HG03442 (cell line): ENCODE measurements around the gene RAMACL.
A peak's percentile ranks its signal among the peaks of the same experiment; 100 is the strongest.
"Not testable (repeated sequence)": the region's sequence is repeated elsewhere in the genome, so short reads cannot be mapped to it uniquely, and the experiment has no call there.

Experiments
- ATAC-seq: cut with Tn5 transposase; IDR thresholded peaks from one replicate; pipeline ENCODE4 v1.9.1; 2021; ENCODE audit warnings: mild to moderate bottlenecking, moderate library complexity; ENCODE audit not compliant: unreplicated experiment

Gene RAMACL

GRCh38 chr6:166596776-166597507 is 10.5 kb upstream of the RAMACL start:
- ATAC-seq: no peak

DNA sequence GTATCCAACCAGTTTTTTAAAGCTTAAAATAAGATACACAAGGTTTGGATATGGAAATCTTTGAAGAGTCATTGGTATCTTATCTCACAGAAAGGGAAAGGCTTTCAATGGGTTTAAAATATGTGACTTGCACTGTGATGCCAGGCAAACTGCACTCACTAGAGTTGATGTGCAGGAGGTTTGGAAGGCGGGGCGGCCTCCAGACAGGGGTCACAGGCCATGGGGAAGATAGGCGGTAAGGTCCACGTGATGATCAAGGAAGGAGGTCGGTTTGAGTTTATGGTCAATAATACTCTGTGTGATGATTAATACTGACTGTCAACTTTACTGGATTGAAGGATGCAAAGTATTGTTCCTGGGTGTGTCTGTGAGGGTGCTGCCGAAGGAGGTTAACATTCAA is 9.5 kb upstream of the RAMACL start:
- no peak for ATAC-seq

GRCh38 chr6:166595061-166595780 is 8.7 kb upstream of the RAMACL start:
- no peak for ATAC-seq

- no peak for ATAC-seq
Measured at GRCh38 chr6:166592821-166593220, 6.3 kb upstream of the RAMACL start.

GRCh38 chr6:166591961-166592520 is 5.6 kb upstream of the RAMACL start:
- ATAC-seq: no peak

DNA sequence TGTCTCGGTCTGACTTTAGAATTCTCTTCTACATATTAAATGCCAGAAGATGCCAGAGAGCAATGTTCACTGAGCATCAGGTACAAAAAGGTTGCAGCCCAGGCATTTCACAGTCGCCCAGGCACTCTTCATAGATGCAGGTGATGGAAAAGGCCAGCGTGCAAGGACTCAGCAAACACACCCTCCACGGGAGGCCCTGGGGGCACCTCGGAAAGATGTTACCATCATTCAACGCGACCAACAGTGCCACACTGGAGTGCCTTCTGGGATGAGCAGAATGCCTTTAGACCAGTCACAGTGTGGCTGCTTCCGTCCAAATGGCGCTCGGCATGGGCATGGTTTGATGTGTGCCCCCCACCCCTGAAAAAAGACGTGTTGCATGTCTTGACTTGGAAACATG is 4.5 kb upstream of the RAMACL start:
- ATAC-seq: no peak

- no peak for ATAC-seq
Measured at GRCh38 chr6:166589786-166590574, 3.5 kb upstream of the RAMACL start.

- peak; percentile 20 for ATAC-seq
Measured at GRCh38 chr6:166589337-166589731, 2.9 kb upstream of the RAMACL start.

DNA sequence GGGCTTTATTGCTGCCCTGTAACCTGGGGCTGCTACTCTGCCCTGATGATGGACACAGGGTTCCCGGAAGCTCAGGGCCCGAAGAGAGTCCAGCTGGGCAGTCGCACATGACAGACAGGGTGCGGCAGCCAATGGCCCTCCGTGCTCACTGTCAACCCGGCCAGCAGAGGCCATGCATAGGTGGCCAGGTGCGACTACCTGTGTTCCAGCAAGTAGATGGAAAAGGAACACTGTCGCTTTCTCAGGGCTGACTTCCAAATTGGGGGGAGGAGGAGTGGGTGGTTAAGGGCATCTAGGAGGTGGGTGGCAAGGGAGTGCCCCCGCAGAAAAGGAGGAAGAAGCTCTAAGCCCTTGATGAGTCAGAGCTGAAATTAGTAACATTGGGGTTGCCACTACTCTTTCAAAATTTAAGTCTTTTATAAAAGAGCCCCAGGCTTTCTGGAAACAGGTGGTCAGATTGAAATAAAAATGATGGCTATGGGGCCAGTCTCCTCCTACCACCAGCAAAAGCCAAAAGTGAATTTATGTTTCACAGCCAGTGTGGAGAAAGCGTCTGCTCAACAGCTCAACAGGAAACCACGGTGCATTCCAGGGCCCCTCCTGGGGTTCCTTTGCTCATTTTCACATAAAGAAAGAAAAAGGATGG is 2.3 kb upstream of the RAMACL start:
- ATAC-seq: peak; percentile 26

- peak; percentile 65 for ATAC-seq
Measured at GRCh38 chr6:166587631-166588413, 1.3 kb upstream of the RAMACL start.

DNA sequence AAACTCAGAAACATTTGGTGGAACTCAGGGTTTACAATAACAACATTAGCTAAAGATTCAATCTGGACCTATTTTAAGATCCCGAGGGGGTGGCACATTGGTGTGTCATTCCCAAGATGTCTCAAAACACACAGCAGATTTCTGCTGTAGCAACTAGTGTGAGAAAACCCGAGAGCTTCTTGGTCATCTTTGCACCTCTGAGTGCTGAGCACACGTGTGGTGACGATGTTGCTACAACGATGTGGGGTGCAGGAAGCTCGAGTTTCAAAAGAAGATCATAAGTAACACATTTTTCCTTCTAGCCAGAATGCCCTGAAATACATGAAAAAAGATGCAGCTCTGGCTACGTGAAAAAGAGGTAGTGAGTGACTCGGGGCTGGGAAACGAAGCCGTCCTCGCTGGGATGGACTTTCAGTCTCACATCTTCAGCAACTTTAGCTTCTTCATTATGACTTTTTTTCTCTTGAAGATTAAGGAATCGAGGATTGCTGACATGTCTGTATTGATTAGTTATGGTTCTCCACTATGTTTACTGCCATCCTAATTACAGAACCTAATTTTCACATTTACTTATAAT is 1.5 kb downstream of the RAMACL start:
- ATAC-seq: no peak

- no peak for ATAC-seq
Measured at GRCh38 chr6:166584155-166584554, 2.3 kb downstream of the RAMACL start.

DNA sequence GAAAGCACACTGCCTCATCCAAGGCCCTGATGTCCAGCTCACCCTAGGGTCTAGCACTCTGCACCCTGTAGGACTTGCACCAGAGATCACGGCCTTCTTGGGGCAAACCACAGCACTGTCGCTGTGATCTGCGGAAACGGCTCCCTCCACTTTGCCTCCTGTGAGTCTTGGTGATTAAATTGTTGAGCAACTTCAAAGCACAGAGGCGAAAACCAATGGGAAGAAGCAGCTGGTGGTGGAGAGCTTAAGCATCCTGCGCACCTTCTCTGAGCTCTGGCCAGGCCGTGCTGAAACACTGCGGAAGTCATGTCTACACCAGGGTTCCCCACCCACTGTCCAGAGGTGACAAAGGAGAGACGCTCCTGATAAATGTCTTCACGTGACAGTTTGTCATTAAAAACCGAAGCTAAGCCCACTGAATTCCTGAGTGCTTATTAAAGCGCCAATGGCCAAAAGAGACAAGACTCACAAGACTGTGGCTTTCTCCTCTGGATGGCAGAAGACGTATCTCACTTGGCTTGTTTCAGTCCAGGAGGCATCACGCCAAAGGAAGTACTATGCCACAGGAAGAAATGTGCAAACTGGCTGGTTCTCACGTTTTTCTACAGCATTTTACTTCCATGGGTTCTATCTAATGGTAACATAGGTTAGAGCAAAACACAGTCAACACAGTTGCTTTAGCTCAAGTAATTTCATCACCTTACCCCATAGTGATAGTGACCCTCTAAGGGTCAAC is 3.1 kb downstream of the RAMACL start:
- no peak for ATAC-seq

DNA sequence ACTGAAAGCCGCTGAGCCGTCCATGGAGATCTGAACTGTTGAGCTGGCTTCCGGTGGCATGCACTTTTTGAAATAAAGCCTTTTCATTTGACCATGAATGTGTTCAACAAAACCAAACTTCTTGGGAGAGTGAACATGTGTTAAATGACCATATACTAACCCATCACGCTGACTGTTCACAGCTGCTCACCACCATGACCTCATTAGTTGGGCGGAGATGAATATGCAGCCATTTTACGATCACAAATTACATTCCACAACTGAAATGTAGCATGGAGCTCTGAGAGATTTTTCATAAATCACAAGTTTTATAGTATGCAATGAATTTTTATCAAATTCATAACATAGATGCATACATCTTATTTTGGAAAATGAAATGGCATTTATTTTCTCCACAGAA is 4.2 kb downstream of the RAMACL start:
- no peak for ATAC-seq

DNA sequence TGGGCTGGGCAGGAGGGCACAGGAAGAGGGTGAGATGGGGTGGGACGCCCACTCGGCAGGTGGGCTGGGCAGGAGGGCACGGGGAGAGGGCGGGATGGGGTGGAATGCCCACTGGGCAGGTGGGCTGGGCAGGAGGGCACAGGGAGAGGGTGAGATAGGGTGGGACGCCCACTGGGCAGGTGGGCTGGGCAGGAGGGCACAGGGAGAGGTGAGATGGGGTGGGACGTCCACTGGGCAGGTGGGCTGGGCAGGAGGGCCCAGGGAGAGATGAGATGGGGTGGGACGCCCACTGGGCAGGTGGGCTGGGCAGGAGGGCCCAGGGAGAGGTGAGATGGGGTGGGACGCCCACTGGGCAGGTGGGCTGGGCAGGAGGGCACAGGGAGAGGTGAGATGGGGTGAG is 4.7 kb downstream of the RAMACL start:
- not testable (repeated sequence) for ATAC-seq

GRCh38 chr6:166581091-166581511 is 5.4 kb downstream of the RAMACL start:
- ATAC-seq: no peak

- no peak for ATAC-seq
Measured at GRCh38 chr6:166580076-166581050, 6.1 kb downstream of the RAMACL start.
